Osteocyte (in vitro differentiated cells): ENCODE measurements around the gene FRMD6. TPM values are rescaled to one million over a fixed set of nuclear protein-coding genes. Genes with fewer than 3 reads are reported as not detected.

Source experiments
- DNase-seq: peaks from one replicate; pipeline ENCODE4 v3.0.0; 2021; ENCODE audit warnings: mixed read lengths; ENCODE audit not compliant: unreplicated experiment; ENCODE audit errors: extremely low spot score
- H3K27ac Mint-ChIP-seq: one replicate; pipeline ENCODE4 v1.8.0; 2021; ENCODE audit warnings: mild to moderate bottlenecking, mixed read lengths; ENCODE audit not compliant: unreplicated experiment
- H3K27me3 Mint-ChIP-seq: one replicate; pipeline ENCODE4 v1.8.0; 2021; ENCODE audit warnings: mixed read lengths; ENCODE audit not compliant: unreplicated experiment
- H3K36me3 Mint-ChIP-seq: one replicate; pipeline ENCODE4 v1.8.0; 2021; ENCODE audit warnings: mixed read lengths; ENCODE audit not compliant: unreplicated experiment
- H3K4me1 Mint-ChIP-seq: one replicate; pipeline ENCODE4 v1.8.0; 2021; ENCODE audit warnings: mixed read lengths; ENCODE audit not compliant: unreplicated experiment
- H3K4me3 Mint-ChIP-seq: one replicate; pipeline ENCODE4 v1.8.0; 2021; ENCODE audit warnings: mild to moderate bottlenecking, moderate library complexity, mixed read lengths; ENCODE audit not compliant: unreplicated experiment
- H3K9me3 Mint-ChIP-seq: one replicate; pipeline ENCODE4 v1.8.0; 2021; ENCODE audit warnings: mixed read lengths; ENCODE audit not compliant: unreplicated experiment
- CTCF ChIP-seq: fragments of 200-600 bp; sonication (generic); IDR thresholded peaks from 2 replicates; pipeline ENCODE4 v1.5.0; 2021; ENCODE audit warnings: antibody characterized with exemption, mild to moderate bottlenecking, moderate library complexity
- total RNA-seq: library from RNA; stranded (reverse); gene quantifications from 2 replicates; pipeline ENCODE4 v1.2.1, GENCODE V29; 2021

Gene FRMD6
- total RNA-seq, 1 donor from 2014 or later = 124 TPM

- peaks cover 25% of the 10 kb centered on the region for H3K4me1 Mint-ChIP-seq
- no peak for TF ChIP-seq CTCF
- DNase-seq = no peak
- H3K9me3 Mint-ChIP-seq = peaks cover 4% of the 10 kb centered on the region
- no peak overlapping the region for H3K4me3 Mint-ChIP-seq
- H3K27ac Mint-ChIP-seq = no peak overlapping the region
- H3K36me3 Mint-ChIP-seq = no peaks in the 10 kb centered on the region
- H3K27me3 Mint-ChIP-seq = no peaks in the 10 kb centered on the region
Measured at GRCh38 chr14:51619561-51619960, 32.1 kb upstream of the FRMD6 start.

GRCh38 chr14:51620056-51620455, 31.7 kb upstream of the FRMD6 start:
- Mint-ChIP-seq H3K4me1 (peaks cover 22% of the 10 kb centered on the region), H3K9me3 (peaks cover 4% of the 10 kb centered on the region), H3K36me3 (no peaks in the 10 kb centered on the region), H3K4me3 (no peak overlapping the region), H3K27me3 (no peaks in the 10 kb centered on the region), H3K27ac (no peak overlapping the region)
- no peak for TF ChIP-seq CTCF
- DNase-seq = no peak

- Mint-ChIP-seq H3K4me1 (peaks cover 23% of the 10 kb centered on the region), H3K27me3 (no peaks in the 10 kb centered on the region), H3K9me3 (peaks cover 4% of the 10 kb centered on the region), H3K36me3 (no peaks in the 10 kb centered on the region), H3K4me3 (no peak overlapping the region), H3K27ac (no peak overlapping the region)
- no peak for DNase-seq
- no peak for TF ChIP-seq CTCF
Measured at GRCh38 chr14:51621654-51622053, 30.1 kb upstream of the FRMD6 start.

GRCh38 chr14:51622376-51622775, 29.3 kb upstream of the FRMD6 start:
- peaks cover 4% of the 10 kb centered on the region for H3K9me3 Mint-ChIP-seq
- H3K4me3 Mint-ChIP-seq = no peak overlapping the region
- no peak overlapping the region for H3K27ac Mint-ChIP-seq
- DNase-seq = no peak
- H3K27me3 Mint-ChIP-seq = no peaks in the 10 kb centered on the region
- peaks cover 23% of the 10 kb centered on the region for H3K4me1 Mint-ChIP-seq
- H3K36me3 Mint-ChIP-seq = no peaks in the 10 kb centered on the region
- TF ChIP-seq CTCF = no peak

GRCh38 chr14:51624955-51625569, 26.6 kb upstream of the FRMD6 start:
- Mint-ChIP-seq H3K4me3 (no peak overlapping the region), H3K27me3 (no peaks in the 10 kb centered on the region), H3K4me1 (peaks cover 14% of the 10 kb centered on the region), H3K9me3 (peaks cover 4% of the 10 kb centered on the region), H3K36me3 (no peaks in the 10 kb centered on the region), H3K27ac (no peak overlapping the region)
- no peak for DNase-seq
- TF ChIP-seq CTCF = no peak
